Peyer's patch (tissue), 4 donors: ENCODE data around the gene C19orf12. TPM values are rescaled to one million over a fixed set of nuclear protein-coding genes. Genes with fewer than 3 reads are reported as not detected.

ENCODE experiments used
- DNase-seq, 3 donors: peaks; one replicate each; pipeline ENCODE4 v3.0.0-alpha.2; 2017 to 2019
- H3K27ac ChIP-seq, 4 donors: fragments of 200-600 bp; sonication (generic); one replicate each; pipeline ENCODE4 v1.5.1; 2016 to 2019
- H3K27me3 ChIP-seq, 2 donors: fragments of 200-600 bp; sonication (generic); one replicate each; pipeline ENCODE4 v1.5.1; 2019
- H3K36me3 ChIP-seq, 3 donors: fragments of 200-600 bp; sonication (generic); one replicate each; pipeline ENCODE4 v1.5.1; 2016 to 2019
- H3K4me1 ChIP-seq, 4 donors: fragments of 200-600 bp; sonication (generic); one replicate each; pipeline ENCODE4 v1.5.1; 2016 to 2019
- H3K4me3 ChIP-seq, 4 donors: fragments of 200-600 bp; sonication (generic); 1 replicate in 3 of 4; 2 replicates in 1 of 4; pipeline ENCODE4 v1.5.1; 2016 to 2019; ENCODE audit warnings: mild to moderate bottlenecking in 1 of 4
- H3K9me3 ChIP-seq, 4 donors: fragments of 200-600 bp; sonication (generic); one replicate each; pipeline ENCODE4 v1.5.1; 2016 to 2019; ENCODE audit warnings: mild to moderate bottlenecking in 1 of 4
- POLR2A ChIP-seq, 2 donors: fragments of 450-650 bp; IDR thresholded peaks; one replicate each; pipeline ENCODE4 v1.5.1; 2017; ENCODE audit warnings: antibody characterized with exemption in 2 of 2, mild to moderate bottlenecking in 2 of 2, moderate library complexity in 2 of 2
- total RNA-seq, 4 donors: library from RNA; depleted of rRNA; stranded (reverse); fragments of >200 nt; gene quantifications; one replicate each; pipeline ENCODE4 v1.1.0, GENCODE V29; 2016
- TF ChIP-seq, protein P1 (sequence below), 6 experiments: fragments of 450-650 bp in 4 of 6; fragments of 200-600 bp in 2 of 6; sonication (generic) in 1 of 6; IDR thresholded peaks; one replicate each; pipeline ENCODE4 v1.5.1; 2017 to 2019; ENCODE audit warnings: antibody characterized with exemption in 6 of 6, mild to moderate bottlenecking in 3 of 6, moderate library complexity in 1 of 6

C19orf12 gene
- total RNA-seq, 4 donors from 2014 or later, result 18.2 to 49.1 (median 28.2) TPM

DNA sequence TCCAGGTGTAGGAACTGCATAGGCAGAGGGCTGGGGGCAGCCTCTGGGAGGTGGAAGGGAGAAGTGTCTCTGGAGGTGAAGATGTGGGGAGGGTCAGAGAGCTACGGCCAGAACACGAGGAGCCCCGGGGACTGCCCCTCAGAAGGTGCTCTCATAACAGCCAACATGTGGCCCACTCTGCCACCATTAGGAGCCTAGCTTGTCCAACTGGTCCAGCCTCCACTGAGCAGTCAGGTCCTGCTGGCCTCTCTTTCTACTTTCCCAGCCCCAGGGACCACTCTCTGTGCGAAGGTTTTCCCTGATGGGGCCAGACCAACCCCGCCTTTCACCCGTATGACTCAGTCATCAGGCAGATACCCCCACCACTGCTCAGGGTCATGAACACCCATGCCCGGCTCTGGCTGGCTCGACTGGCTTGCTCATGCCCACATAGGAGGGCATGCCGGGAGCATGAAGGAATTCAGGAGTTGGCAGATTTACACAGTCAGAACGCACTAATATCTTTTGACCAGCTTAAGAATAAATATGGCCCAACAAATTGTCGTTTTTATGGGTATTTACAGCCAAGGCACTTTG is 37.5 kb upstream of the C19orf12 start:
- TF ChIP-seq, protein P1, sequence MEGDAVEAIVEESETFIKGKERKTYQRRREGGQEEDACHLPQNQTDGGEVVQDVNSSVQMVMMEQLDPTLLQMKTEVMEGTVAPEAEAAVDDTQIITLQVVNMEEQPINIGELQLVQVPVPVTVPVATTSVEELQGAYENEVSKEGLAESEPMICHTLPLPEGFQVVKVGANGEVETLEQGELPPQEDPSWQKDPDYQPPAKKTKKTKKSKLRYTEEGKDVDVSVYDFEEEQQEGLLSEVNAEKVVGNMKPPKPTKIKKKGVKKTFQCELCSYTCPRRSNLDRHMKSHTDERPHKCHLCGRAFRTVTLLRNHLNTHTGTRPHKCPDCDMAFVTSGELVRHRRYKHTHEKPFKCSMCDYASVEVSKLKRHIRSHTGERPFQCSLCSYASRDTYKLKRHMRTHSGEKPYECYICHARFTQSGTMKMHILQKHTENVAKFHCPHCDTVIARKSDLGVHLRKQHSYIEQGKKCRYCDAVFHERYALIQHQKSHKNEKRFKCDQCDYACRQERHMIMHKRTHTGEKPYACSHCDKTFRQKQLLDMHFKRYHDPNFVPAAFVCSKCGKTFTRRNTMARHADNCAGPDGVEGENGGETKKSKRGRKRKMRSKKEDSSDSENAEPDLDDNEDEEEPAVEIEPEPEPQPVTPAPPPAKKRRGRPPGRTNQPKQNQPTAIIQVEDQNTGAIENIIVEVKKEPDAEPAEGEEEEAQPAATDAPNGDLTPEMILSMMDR (IDR thresholded peaks at IDR 0.05), result no peak
- no peak for TF ChIP-seq POLR2A (IDR thresholded peaks at IDR 0.05)
- Histone ChIP-seq H3K9me3 (no peaks in the 10 kb centered on the region), H3K27ac (no peak overlapping the region), H3K27me3 (no peaks in the 10 kb centered on the region), H3K4me3 (no peak overlapping the region), H3K4me1 (no peaks in the 10 kb centered on the region), H3K36me3 (no peaks in the 10 kb centered on the region)
- DNase-seq, result no peak

DNA sequence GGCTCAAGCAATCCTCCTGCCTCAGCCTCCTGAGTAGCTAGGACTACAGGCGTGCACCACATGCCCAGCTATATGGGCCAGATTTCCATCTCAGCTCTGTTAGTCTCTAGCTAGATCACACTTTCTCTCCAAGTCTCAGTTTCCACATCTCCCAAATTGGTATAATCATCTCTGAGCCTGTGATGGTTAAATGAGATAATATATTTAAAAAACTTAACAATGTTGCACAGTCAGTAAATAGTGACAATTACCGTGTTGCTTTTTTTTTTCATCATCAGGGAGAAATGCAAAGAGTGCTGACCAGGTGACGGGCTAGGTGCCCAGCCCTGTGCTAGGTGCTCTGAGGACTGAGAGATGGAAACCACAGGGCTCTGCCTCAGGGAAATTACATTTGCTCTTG is 36.9 kb upstream of the C19orf12 start:
- TF ChIP-seq, protein P1 (IDR thresholded peaks at IDR 0.05), result no peak
- no peak for TF ChIP-seq POLR2A (IDR thresholded peaks at IDR 0.05)
- Histone ChIP-seq H3K4me1 (no peaks in the 10 kb centered on the region), H3K36me3 (no peaks in the 10 kb centered on the region), H3K9me3 (no peaks in the 10 kb centered on the region), H3K27me3 (no peaks in the 10 kb centered on the region), H3K4me3 (no peak overlapping the region), H3K27ac (no peak overlapping the region)
- DNase-seq, result no peak

DNA sequence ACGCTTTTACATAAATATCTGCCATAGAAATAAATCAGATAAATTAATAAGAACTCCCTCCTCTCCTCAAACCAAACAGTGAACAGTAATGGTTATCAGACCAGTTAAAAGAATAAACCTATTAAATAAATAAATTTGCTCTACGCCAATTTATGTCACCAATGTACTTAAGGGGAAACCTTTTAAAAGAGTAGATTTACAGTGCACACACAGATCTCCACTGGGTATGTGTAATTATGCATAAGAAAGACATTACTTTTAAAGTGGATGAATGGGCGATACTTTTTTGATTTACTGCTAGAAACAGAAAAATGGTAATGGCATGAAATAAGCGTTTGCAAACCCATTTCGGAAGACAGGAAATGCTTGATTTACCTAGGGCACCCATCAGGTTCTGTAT is 34.9 kb upstream of the C19orf12 start:
- Histone ChIP-seq H3K27ac (no peak overlapping the region), H3K9me3 (no peaks in the 10 kb centered on the region), H3K4me3 (no peak overlapping the region), H3K36me3 (no peaks in the 10 kb centered on the region), H3K27me3 (no peaks in the 10 kb centered on the region), H3K4me1 (no peaks in the 10 kb centered on the region)
- TF ChIP-seq, protein P1 (IDR thresholded peaks at IDR 0.05), result no peak
- no peak for TF ChIP-seq POLR2A (IDR thresholded peaks at IDR 0.05)
- no peak for DNase-seq

DNA sequence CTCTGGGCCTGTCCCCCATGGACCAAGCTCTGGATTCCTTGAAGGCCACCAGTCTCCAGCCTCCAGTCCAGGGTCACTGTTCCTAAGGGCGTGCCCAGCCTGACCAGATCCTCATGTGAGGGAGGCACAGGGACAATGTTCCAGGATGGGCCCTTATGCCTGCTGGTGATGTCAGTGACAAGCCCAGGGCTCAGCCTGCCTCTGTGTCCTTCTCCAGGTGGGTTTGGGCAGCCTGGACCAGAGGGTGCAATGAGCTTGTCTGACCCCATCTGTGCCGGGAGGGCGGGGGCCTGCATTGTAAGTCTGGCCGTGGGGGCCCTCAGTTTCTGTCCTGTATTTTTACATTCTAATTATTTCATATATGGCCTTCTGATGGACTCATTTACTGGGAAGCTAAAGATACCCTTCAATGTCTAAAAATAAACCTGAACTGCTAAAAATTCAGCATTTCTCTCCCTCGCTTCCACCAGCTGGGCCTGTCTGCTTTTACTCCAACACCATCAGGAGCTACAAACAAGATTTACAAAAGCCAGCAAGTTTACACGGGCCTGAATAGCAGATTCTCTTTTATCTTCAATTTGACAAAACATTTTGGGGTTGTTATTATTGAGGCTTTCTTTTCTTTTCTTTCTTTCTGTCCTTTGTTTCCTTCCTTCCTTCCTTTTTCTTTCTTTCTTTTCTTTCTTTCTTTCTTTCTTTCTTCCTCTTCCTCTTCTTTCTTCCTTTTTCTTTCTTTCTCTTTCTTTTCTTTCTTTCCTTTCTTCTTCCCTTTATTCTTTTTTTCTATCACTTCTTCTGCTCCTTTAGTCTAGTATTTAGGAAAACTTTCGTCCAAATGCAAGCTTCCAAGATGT is 34.2 kb upstream of the C19orf12 start:
- TF ChIP-seq, protein P1 (IDR thresholded peaks at IDR 0.05), result no peak
- TF ChIP-seq POLR2A (IDR thresholded peaks at IDR 0.05), result no peak
- DNase-seq, result no peak
- Histone ChIP-seq H3K27me3 (no peaks in the 10 kb centered on the region), H3K9me3 (no peaks in the 10 kb centered on the region), H3K4me3 (no peak overlapping the region), H3K4me1 (no peaks in the 10 kb centered on the region), H3K36me3 (no peaks in the 10 kb centered on the region), H3K27ac (no peak overlapping the region)

DNA sequence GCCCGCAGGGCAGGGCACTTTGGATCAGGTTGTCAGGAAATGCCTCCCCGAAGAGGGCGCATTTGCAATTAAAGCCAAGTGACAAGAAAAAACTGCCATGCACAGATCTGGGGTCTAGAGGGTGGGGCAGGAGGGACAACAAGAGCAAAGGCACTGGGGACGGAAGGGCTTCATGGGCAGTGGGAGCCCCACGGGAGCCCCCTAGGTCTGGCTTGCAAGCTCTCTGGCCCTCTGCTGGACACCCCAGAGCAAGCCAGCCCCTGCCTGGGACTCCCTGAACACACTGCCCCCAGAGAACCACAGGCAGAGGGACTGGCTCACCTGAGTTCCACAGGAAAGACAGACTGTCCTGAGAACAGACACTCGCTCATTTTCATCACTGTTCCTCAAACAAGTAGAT is 30.2 kb upstream of the C19orf12 start:
- DNase-seq, result no peak
- no peak overlapping the region for H3K4me3 ChIP-seq
- TF ChIP-seq, protein P1 (IDR thresholded peaks at IDR 0.05), result no peak
- TF ChIP-seq POLR2A (IDR thresholded peaks at IDR 0.05), result no peak
- no peaks in the 10 kb centered on the region for H3K4me1 ChIP-seq
- H3K27ac ChIP-seq, result no peak overlapping the region
- no peaks in the 10 kb centered on the region for H3K27me3 ChIP-seq
- no peaks in the 10 kb centered on the region for H3K9me3 ChIP-seq
- no peaks in the 10 kb centered on the region for H3K36me3 ChIP-seq
